ENCODE data around the gene PSME3IP1.

DNA sequence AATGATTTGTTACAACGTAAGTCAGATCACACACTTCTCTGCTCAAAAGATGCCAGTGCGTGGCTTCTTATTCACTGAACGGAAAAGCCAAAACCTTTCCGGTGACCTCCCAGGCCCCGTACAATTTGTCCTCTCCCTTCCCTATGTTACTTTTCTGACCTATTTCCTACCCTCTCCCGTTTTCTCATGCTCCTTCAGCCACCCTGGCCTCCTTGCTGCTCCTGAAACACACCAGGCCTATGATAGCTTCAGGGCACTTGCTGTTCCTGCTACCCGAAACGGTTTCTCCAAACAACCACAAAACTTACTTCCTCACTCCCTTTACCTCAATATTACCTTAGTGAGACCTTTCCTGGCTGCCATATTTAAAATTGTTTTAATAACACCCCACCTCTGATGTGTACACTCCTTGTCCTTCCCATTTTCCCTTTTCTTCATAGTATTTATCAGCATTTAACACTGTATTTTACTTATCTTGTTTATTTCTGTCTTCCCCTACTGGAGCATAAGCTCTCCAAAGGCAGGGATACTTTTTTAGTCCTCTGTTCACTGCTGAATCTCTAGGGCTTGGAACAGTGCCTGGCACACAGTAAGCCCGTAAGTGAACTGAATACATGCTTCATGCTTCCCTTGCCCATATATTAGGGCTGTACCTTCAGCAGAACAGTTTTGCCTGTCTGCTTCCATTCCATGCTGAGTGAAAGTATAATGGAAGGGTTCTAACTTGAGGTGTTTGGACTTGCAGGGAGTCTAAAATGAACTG, 48.3 kb upstream of the PSME3IP1 start:
- TF ChIP-seq EZH2 (IDR thresholded peaks at IDR 0.05) (no peak), POLR2AphosphoS5 (IDR thresholded peaks at IDR 0.05; ENCODE audit: borderline replicate concordance, low read depth, low read length) (no peak)

Data from SK-N-MC (cell line).